Gastroesophageal sphincter (tissue), 4 donors: Measurements from ENCODE around the gene GTF2H1. TPM values are rescaled to one million over a fixed set of nuclear protein-coding genes. Genes with fewer than 3 reads are reported as not detected.

Source experiments
- ATAC-seq: fragments of 150-250 bp; one replicate; pipeline ENCODE4 v1.9.1; 2016; ENCODE audit warnings: mild to moderate bottlenecking, moderate library complexity
- H3K27ac ChIP-seq, 4 donors: fragments of 200-600 bp; sonication (generic) in 3 of 4; 1 replicate in 3 of 4; 2 replicates in 1 of 4; pipeline ENCODE4 v1.5.1; 2016 to 2019
- H3K27me3 ChIP-seq: fragments of 200-600 bp; sonication (generic); one replicate; pipeline ENCODE4 v1.5.1; 2019
- H3K36me3 ChIP-seq, 2 donors: fragments of 200-600 bp; sonication (generic); one replicate each; pipeline ENCODE4 v1.5.1; 2019; ENCODE audit warnings: control low read depth in 1 of 2
- H3K4me1 ChIP-seq, 3 donors: fragments of 200-600 bp; sonication (generic); 1 replicate in 2 of 3; 2 replicates in 1 of 3; pipeline ENCODE4 v1.5.1; 2016 to 2019; ENCODE audit warnings: control low read depth in 2 of 3
- H3K4me3 ChIP-seq, 2 donors: fragments of 200-600 bp; sonication (generic); one replicate each; pipeline ENCODE4 v1.5.1; 2019; ENCODE audit warnings: mild to moderate bottlenecking in 1 of 2, moderate library complexity in 1 of 2
- H3K9me3 ChIP-seq, 3 donors: fragments of 200-600 bp; sonication (generic); one replicate each; pipeline ENCODE4 v1.5.1; 2017 to 2019; ENCODE audit warnings: control low read depth in 2 of 3
- EP300 ChIP-seq: sonication (generic); formaldehyde crosslinking; IDR thresholded peaks from one replicate; pipeline ENCODE4 v1.6.1; 2017; ENCODE audit warnings: antibody characterized with exemption, mild to moderate bottlenecking
- POLR2A ChIP-seq, 2 donors: fragments of 450-650 bp; IDR thresholded peaks; one replicate each; pipeline ENCODE4 v1.6.1; 2017; ENCODE audit warnings: antibody characterized with exemption in 2 of 2, mild to moderate bottlenecking in 2 of 2, moderate library complexity in 1 of 2
- POLR2AphosphoS5 ChIP-seq: sonication (generic); formaldehyde crosslinking; IDR thresholded peaks from one replicate; pipeline ENCODE4 v1.6.1; 2017; ENCODE audit warnings: antibody characterized with exemption
- WGBS, 2 donors: methylation state at CpG; one replicate each; pipeline ENCODE4 v1.1.5; 2018; ENCODE audit warnings: low coverage in 1 of 2; 5-methylcytosine and 5-hydroxymethylcytosine counted together
- total RNA-seq, 4 donors: library from RNA; depleted of rRNA; stranded (reverse); fragments of >200 nt; gene quantifications; one replicate each; pipeline ENCODE4 v1.1.0, GENCODE V29; 2016
- TF ChIP-seq, protein P1 (sequence below), 4 experiments: fragments of 200-600 bp in 2 of 4; fragments of 450-650 bp in 2 of 4; sonication (generic) in 1 of 4; IDR thresholded peaks; one replicate each; pipeline ENCODE4 v1.5.1; 2017 to 2019; ENCODE audit warnings: antibody characterized with exemption in 4 of 4, mild to moderate bottlenecking in 2 of 4, moderate library complexity in 2 of 4

Gene GTF2H1
- total RNA-seq, 4 donors from 2014 or later: 47.3 to 61.8 (median 57.4) TPM

DNA sequence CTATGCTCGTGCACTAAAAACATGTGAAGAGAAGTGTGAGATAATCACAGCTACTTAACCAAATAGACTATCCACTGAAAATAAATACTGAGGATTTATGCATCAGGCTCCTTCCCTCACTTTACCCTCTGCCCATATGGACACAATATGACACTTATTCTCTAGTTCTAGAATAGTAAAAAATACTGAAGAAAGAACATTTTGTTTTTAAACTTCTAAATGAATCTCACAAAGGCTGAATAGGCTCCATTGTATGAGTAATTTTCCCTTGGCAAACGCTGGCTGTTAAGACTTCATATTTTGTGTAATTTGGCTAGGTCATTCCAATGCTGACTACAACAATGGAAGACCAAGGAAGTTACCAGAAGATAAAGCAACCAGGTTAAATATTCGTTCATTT, 10.4 kb upstream of the GTF2H1 start:
- Histone ChIP-seq H3K9me3 (no peaks in the 10 kb centered on the region), H3K27ac (peak overlapping the region in 3 of 4 donors; percentile 42 to 73 (median 55)), H3K36me3 (peaks cover 0 to 43% of the 10 kb centered on the region in 2 donors), H3K27me3 (no peaks in the 10 kb centered on the region), H3K4me3 (no peak overlapping the region), H3K4me1 (peaks cover 0 to 10% (median 5%) of the 10 kb centered on the region in 3 donors)
- no peak for ATAC-seq
- WGBS, 2 donors: 64 to 84% methylated on average over 3 of the region's 3 CpGs
- TF ChIP-seq, protein P1, sequence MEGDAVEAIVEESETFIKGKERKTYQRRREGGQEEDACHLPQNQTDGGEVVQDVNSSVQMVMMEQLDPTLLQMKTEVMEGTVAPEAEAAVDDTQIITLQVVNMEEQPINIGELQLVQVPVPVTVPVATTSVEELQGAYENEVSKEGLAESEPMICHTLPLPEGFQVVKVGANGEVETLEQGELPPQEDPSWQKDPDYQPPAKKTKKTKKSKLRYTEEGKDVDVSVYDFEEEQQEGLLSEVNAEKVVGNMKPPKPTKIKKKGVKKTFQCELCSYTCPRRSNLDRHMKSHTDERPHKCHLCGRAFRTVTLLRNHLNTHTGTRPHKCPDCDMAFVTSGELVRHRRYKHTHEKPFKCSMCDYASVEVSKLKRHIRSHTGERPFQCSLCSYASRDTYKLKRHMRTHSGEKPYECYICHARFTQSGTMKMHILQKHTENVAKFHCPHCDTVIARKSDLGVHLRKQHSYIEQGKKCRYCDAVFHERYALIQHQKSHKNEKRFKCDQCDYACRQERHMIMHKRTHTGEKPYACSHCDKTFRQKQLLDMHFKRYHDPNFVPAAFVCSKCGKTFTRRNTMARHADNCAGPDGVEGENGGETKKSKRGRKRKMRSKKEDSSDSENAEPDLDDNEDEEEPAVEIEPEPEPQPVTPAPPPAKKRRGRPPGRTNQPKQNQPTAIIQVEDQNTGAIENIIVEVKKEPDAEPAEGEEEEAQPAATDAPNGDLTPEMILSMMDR (IDR thresholded peaks at IDR 0.05): no peak
- TF ChIP-seq POLR2A (IDR thresholded peaks at IDR 0.05) (no peak), POLR2AphosphoS5 (no peak), EP300 (no peak)

DNA sequence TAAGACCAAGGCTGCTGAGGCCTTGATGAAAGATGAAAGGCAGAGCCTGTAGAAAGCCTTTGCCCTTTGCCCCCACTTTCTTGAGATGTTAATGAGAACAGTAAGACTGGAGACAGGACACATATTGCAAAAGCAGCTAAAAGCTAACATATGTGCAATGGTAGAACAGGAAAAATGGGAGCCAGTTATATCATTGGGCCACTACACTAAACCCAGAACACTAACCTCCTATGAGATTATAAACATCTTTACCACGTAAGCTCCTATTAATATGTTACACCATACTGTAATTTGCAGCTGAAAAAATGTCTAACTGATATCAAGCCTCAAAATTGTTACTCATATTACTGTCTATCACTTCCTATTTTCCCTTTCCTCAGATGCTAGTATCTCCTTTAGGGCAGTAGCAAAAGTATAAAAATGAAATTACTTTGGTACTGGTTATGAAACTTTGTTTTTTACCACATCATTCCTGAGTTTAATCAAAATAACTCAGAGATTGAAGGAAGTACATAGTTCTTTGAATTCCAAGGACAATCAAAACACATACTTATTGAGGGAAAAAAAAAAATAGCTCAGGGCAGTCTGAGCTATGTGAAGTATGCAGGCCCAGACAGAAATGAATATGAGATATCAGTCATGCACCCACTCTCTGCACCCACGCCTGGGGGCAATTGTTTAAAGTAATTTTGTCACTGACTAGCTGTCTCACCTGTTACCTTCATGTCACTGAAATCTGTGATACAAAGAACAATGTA, 9.5 kb upstream of the GTF2H1 start:
- 68 to 69% methylated on average over 2 of the region's 2 CpGs for WGBS, 2 donors
- H3K4me3 ChIP-seq: no peak overlapping the region

DNA sequence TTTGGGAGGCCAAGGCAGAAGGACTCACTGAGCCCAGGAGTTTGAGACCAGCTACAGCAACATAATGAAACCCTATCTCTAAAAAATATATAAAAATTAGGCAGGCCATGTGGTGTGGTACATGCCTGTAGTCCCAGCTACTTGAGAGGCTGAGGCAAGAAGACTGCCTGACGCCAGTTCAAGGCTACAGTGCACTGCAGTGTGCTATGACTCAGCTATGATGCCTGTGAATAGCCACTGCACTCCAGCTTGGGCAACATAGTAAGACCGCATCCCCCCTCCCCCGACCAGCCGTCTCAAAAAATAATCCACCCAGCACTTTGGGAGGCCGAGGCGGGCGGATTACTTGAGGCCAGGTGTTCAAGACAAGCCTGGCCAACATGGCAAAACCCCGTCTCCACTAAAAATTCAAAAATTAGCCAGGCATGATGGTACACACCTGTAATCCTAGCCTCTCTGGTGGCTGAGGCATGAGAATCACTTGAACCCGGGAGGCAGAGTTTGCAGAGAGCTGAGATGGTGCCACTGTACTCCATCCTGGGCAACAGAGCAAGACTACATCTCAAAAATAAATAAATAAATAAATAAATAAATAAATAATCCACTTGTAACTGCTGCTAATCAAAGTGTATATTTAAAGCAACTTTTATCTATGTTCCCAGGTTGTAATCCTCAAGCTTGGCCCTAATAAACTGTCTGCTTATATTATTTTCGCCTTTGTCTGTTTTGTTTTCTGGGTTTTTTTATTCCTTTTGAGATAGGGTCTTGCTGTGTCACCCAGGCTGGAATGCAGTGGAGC, 8.2 kb upstream of the GTF2H1 start:
- no peak for ATAC-seq
- peaks cover 0 to 28% of the 10 kb centered on the region in 2 donors for H3K36me3 ChIP-seq
- H3K27me3 ChIP-seq: no peaks in the 10 kb centered on the region
- no peak overlapping the region for H3K27ac ChIP-seq
- H3K4me3 ChIP-seq: no peak overlapping the region
- TF ChIP-seq POLR2A (IDR thresholded peaks at IDR 0.05) (no peak), EP300 (no peak)
- TF ChIP-seq, protein P1 (IDR thresholded peaks at IDR 0.05): no peak
- H3K4me1 ChIP-seq: peaks cover 0 to 10% (median 5%) of the 10 kb centered on the region in 3 donors
- 76 to 96% methylated on average over 7 to 9 of the region's 10 CpGs for WGBS, 2 donors
- H3K9me3 ChIP-seq: no peaks in the 10 kb centered on the region

More for the DNA sequence above, 9.5 kb upstream of the GTF2H1 start:
- Histone ChIP-seq H3K36me3 (peaks cover 0 to 41% of the 10 kb centered on the region in 2 donors), H3K27ac (peak overlapping the region in 3 of 4 donors; percentile 32 to 73 (median 55)), H3K9me3 (no peaks in the 10 kb centered on the region), H3K4me1 (peaks cover 0 to 10% (median 5%) of the 10 kb centered on the region in 3 donors), H3K27me3 (no peaks in the 10 kb centered on the region)
- ATAC-seq: no peak
- TF ChIP-seq POLR2A (IDR thresholded peaks at IDR 0.05) (no peak), EP300 (no peak), POLR2AphosphoS5 (no peak)
- TF ChIP-seq, protein P1 (IDR thresholded peaks at IDR 0.05): no peak

DNA sequence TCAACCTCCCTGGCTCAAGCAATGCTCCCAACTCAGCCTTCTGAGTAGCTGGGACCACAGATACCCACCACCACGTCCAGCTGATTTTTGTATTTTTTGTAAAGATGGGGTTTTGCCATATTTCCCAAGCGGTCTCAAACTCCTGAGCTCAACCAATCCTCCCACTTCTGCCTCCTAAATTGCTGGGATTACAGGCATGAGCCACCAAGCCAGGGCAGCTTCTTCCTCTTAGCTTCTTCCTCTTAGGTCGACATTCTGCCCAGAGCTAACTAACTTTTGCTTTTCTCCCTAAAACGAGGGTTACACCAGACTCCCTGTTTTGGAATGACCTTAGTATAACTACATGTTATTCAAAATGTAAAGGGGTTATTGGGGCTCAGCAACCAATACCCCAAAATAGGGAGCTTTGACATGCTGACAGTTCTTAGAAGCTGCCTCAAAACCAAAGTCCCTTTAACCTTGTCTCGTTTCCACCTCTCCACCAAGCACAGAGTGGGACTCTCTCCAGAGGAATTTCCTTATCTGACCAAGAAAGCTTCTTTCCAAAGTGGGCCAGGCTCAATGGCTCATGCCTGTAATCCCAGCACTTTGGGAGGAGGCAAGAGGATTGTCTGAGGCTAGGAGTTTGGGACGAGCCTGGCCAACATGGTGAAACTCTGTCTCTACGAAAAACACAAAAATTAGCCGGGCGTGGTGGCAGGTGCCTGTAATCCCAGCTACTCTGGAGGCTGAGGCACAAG, 7.4 kb upstream of the GTF2H1 start:
- Histone ChIP-seq H3K4me3 (no peak overlapping the region), H3K9me3 (no peaks in the 10 kb centered on the region), H3K27me3 (no peaks in the 10 kb centered on the region), H3K4me1 (peaks cover 0 to 10% (median 5%) of the 10 kb centered on the region in 3 donors), H3K27ac (no peak overlapping the region), H3K36me3 (peaks cover 0 to 20% of the 10 kb centered on the region in 2 donors)
- WGBS, 2 donors: 93% methylated on average over 4 to 9 of the region's 9 CpGs
- ATAC-seq: no peak
- TF ChIP-seq, protein P1 (IDR thresholded peaks at IDR 0.05): no peak
- TF ChIP-seq POLR2A (IDR thresholded peaks at IDR 0.05): no peak
- TF ChIP-seq EP300: no peak
- no peak for TF ChIP-seq POLR2AphosphoS5
